Brain microvascular endothelial cell (primary cell): Measurements from ENCODE around the gene IFI6.

Source experiments
- DNase-seq: peaks from one replicate; pipeline ENCODE4 v3.0.0-alpha.2; 2020
- H3K27ac ChIP-seq: fragments of 250-450 bp; sonication (Bioruptor Pico); 2 replicates; pipeline ENCODE4 v1.5.1; 2020; ENCODE audit warnings: mild to moderate bottlenecking, moderate library complexity
- H3K27me3 ChIP-seq: fragments of 250-450 bp; sonication (Bioruptor Pico); replicated peaks from 2 replicates; pipeline ENCODE4 v1.5.1; 2020; ENCODE audit warnings: mild to moderate bottlenecking
- H3K36me3 ChIP-seq: fragments of 250-450 bp; sonication (Bioruptor Pico); replicated peaks from 2 replicates; pipeline ENCODE4 v1.5.1; 2020; ENCODE audit warnings: mild to moderate bottlenecking
- H3K4me3 ChIP-seq: 2 replicates; pipeline ENCODE4 v1.5.1; 2011; ENCODE audit warnings: low read depth, mild to moderate bottlenecking, control low read depth, low read length, moderate library complexity
- in situ Hi-C: cut with HindIII; loops from 2 replicates; pipeline ENCODE4 v1.10.0; 2017; ENCODE audit warnings: low sequenced_read_pairs, low pct_ligation_motif_present
- TF ChIP-seq, protein P1 (sequence below): IDR thresholded peaks from 2 replicates; pipeline ENCODE4 v1.5.1; 2011; ENCODE audit warnings: low read depth, mild to moderate bottlenecking, moderate library complexity, low read length, control low read depth, inconsistent platforms; ENCODE audit errors: missing control alignments

Gene IFI6

GRCh38 chr1:27635396-27636142, 36.4 kb downstream of the IFI6 start:
- in situ Hi-C loops = no loop called here
- peaks cover 12% of the 10 kb centered on the region for H3K27me3 ChIP-seq
- TF ChIP-seq, protein P1, sequence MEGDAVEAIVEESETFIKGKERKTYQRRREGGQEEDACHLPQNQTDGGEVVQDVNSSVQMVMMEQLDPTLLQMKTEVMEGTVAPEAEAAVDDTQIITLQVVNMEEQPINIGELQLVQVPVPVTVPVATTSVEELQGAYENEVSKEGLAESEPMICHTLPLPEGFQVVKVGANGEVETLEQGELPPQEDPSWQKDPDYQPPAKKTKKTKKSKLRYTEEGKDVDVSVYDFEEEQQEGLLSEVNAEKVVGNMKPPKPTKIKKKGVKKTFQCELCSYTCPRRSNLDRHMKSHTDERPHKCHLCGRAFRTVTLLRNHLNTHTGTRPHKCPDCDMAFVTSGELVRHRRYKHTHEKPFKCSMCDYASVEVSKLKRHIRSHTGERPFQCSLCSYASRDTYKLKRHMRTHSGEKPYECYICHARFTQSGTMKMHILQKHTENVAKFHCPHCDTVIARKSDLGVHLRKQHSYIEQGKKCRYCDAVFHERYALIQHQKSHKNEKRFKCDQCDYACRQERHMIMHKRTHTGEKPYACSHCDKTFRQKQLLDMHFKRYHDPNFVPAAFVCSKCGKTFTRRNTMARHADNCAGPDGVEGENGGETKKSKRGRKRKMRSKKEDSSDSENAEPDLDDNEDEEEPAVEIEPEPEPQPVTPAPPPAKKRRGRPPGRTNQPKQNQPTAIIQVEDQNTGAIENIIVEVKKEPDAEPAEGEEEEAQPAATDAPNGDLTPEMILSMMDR = no peak
- H3K4me3 ChIP-seq = no peak overlapping the region
- no peaks in the 10 kb centered on the region for H3K36me3 ChIP-seq
- DNase-seq = no peak
- H3K27ac ChIP-seq = no peak overlapping the region

- no peaks in the 10 kb centered on the region for H3K36me3 ChIP-seq
- TF ChIP-seq, protein P1 = no peak
- DNase-seq = no peak
- peaks cover 12% of the 10 kb centered on the region for H3K27me3 ChIP-seq
- H3K27ac ChIP-seq = no peak within 1 kb of the TSS
- in situ Hi-C loops = no loop called here
- H3K4me3 ChIP-seq = peak within 1 kb of the TSS; percentile 45
Measured at GRCh38 chr1:27634985-27635367, 37.0 kb downstream of the IFI6 start, which contains the start of gene FGR. Gene FGR, minus strand, starts transcription at chr1:27635185. Its CDS starts 11,269 bp downstream, at chr1:27623916.

GRCh38 chr1:27634177-27634984, 37.6 kb downstream of the IFI6 start:
- H3K27me3 ChIP-seq = peaks cover 12% of the 10 kb centered on the region
- TF ChIP-seq, protein P1 = no peak
- H3K36me3 ChIP-seq = no peaks in the 10 kb centered on the region
- peak overlapping the region; percentile 45 for H3K4me3 ChIP-seq
- no peak for DNase-seq
- H3K27ac ChIP-seq = no peak overlapping the region
- in situ Hi-C loops = no loop called here

DNA sequence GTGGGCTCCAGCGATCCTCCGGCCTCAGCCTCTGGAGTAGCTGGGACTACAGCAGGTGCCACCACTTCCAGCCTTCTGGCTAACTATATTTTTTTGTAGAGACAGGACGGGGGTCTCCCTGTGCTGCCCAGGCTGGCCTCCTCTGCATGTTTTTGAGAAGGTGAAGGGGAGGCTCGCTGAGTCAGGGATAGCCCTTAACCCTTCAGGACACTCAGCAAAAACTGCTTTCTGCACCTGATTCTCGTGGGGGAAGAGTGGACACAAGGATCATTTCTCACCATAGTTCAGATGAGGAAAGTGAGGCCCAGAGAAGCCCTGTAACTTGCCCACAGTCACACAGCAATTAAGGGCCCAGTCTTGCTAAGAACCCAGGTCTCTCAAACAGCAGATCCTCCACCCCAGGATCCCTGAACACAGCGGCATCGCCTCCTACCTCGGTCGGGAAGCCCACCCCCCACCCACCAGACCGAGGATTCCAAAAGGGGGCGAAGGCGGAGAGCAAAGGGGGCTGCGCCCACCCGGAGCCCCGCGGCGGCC, 38.3 kb downstream of the IFI6 start:
- Histone ChIP-seq H3K27ac (no peak overlapping the region), H3K4me3 (peak overlapping the region; percentile 45), H3K36me3 (no peaks in the 10 kb centered on the region), H3K27me3 (peaks cover 12% of the 10 kb centered on the region)
- TF ChIP-seq, protein P1 = no peak
- DNase-seq = no peak
- in situ Hi-C loops = no loop called here

GRCh38 chr1:27633298-27633610, 38.7 kb downstream of the IFI6 start:
- Histone ChIP-seq H3K36me3 (no peaks in the 10 kb centered on the region), H3K27me3 (peaks cover 12% of the 10 kb centered on the region), H3K27ac (no peak overlapping the region), H3K4me3 (no peak overlapping the region)
- in situ Hi-C loops = no loop called here
- TF ChIP-seq, protein P1 = no peak
- no peak for DNase-seq
